ENCODE measurements around the gene AIPL1. TPM values are rescaled to one million over a fixed set of nuclear protein-coding genes. Genes with fewer than 3 reads are reported as not detected.

Gene AIPL1
- total RNA-seq, 2 experiments from 2014 or later, result not detected

Other genes with a start within 250 kb of the AIPL1 start
- gene PIMREG, start 9.3 kb upstream of the AIPL1 start, total RNA-seq, result 10 to 100 TPM; 17.1 to 20.4 TPM
- gene PITPNM3, start 121.4 kb upstream of the AIPL1 start, total RNA-seq, result under 1 TPM; 0.68 to 0.71 TPM
- gene KIAA0753, start 205.6 kb upstream of the AIPL1 start, total RNA-seq, result 10 to 100 TPM; 14.0 to 19.5 TPM
- 10 to 100 TPM; 81.8 to 94.7 TPM for gene TXNDC17, start 205.9 kb upstream of the AIPL1 start, total RNA-seq
- 10 to 100 TPM; 16.9 to 20.2 TPM for gene MED31, start 216.5 kb upstream of the AIPL1 start, total RNA-seq
- 1 to 10 TPM in 1 of 2 experiments, under 1 TPM in 1; 0.92 to 1.5 TPM for gene C17orf100, start 216.6 kb upstream of the AIPL1 start, total RNA-seq

All from activated CD8-positive, alpha-beta T cell treated with anti-CD3 and anti-CD28 coated beads, Interleukin-2, amount 10 ng/mL, durations not matched to agents 7 days and 5 days (primary cell).